ENCODE data around the gene OR10V1.

GRCh38 chr11:59753650-59754493, 40.2 kb upstream of the OR10V1 start:
- peak; percentile 47; the same call in 1 of the 2 replicates for TF ChIP-seq ZSCAN5A (tag by site-specific recombination; IDR thresholded peaks at IDR 0.05)
- TF ChIP-seq ZNF76 (tag by site-specific recombination; IDR thresholded peaks at IDR 0.05; ENCODE audit: borderline replicate concordance, low read depth) = peak; percentile 64
- TF ChIP-seq REST (tag by site-specific recombination; IDR thresholded peaks at IDR 0.05) = no peak
- TF ChIP-seq CTCF (tag by site-specific recombination; IDR thresholded peaks at IDR 0.05) = peak; percentile 89
